Suprapubic skin (tissue), 4 donors: Measurements from ENCODE around the gene HBS1L.

ENCODE experiments used
- POLR2A ChIP-seq, 2 donors: fragments of 450-650 bp; IDR thresholded peaks; one replicate each; pipeline ENCODE4 v1.6.1; 2017; ENCODE audit warnings: antibody characterized with exemption in 2 of 2, mild to moderate bottlenecking in 2 of 2, moderate library complexity in 2 of 2
- POLR2AphosphoS5 ChIP-seq, 3 donors: sonication (generic); formaldehyde crosslinking; IDR thresholded peaks; one replicate each; pipeline ENCODE4 v1.6.1; 2017; ENCODE audit warnings: antibody characterized with exemption in 3 of 3
- TF ChIP-seq, protein P1 (sequence below), 2 donors: fragments of 200-600 bp in 1 of 2; fragments of 450-650 bp in 1 of 2; sonication (generic) in 1 of 2; IDR thresholded peaks; one replicate each; pipeline ENCODE4 v1.5.1; 2016 to 2019; ENCODE audit warnings: antibody characterized with exemption in 2 of 2, mild to moderate bottlenecking in 1 of 2, moderate library complexity in 1 of 2

DNA sequence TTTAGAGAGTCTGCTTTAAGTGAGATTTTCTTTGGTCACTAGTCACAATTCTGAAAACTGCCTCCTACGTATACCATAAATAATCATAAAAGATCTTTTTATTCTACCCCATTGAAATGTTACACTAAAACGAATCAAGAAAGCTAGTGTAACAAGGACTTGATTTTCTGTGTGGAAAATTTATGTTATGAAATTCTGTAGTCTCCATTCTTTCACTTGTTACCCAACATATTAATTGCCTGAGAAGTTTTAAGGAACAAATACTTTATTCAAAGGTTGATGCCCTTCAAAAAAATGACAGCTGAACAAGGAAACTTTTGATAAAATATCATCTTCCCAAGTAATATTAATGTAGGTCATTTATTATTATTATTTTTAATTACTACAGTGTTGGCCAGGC is 13.3 kb upstream of the HBS1L start:
- TF ChIP-seq, protein P1, sequence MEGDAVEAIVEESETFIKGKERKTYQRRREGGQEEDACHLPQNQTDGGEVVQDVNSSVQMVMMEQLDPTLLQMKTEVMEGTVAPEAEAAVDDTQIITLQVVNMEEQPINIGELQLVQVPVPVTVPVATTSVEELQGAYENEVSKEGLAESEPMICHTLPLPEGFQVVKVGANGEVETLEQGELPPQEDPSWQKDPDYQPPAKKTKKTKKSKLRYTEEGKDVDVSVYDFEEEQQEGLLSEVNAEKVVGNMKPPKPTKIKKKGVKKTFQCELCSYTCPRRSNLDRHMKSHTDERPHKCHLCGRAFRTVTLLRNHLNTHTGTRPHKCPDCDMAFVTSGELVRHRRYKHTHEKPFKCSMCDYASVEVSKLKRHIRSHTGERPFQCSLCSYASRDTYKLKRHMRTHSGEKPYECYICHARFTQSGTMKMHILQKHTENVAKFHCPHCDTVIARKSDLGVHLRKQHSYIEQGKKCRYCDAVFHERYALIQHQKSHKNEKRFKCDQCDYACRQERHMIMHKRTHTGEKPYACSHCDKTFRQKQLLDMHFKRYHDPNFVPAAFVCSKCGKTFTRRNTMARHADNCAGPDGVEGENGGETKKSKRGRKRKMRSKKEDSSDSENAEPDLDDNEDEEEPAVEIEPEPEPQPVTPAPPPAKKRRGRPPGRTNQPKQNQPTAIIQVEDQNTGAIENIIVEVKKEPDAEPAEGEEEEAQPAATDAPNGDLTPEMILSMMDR (IDR thresholded peaks at IDR 0.05) = no peak
- no peak for TF ChIP-seq POLR2AphosphoS5 (IDR thresholded peaks at IDR 0.05)
- no peak for TF ChIP-seq POLR2A (IDR thresholded peaks at IDR 0.05)
